Stimulated activated CD8-positive, alpha-beta memory T cell treated with anti-CD3 and anti-CD28 coated beads, Interleukin-7, amount 100 ng/mL, for 24 hours (primary cell): Measurements from ENCODE around the gene ATP6V0C.

ENCODE experiments used
- DNase-seq: peaks from one replicate; pipeline ENCODE4 v3.0.0-alpha.2; 2020; ENCODE audit warnings: low read depth

Gene ATP6V0C

GRCh38 chr16:2513405-2514332, at the start of gene ATP6V0C:
ATP6V0C (plus strand) TSS chr16:2513952; CDS start chr16:2514104, 152 bp downstream.
- peak; percentile 81 for DNase-seq

DNA sequence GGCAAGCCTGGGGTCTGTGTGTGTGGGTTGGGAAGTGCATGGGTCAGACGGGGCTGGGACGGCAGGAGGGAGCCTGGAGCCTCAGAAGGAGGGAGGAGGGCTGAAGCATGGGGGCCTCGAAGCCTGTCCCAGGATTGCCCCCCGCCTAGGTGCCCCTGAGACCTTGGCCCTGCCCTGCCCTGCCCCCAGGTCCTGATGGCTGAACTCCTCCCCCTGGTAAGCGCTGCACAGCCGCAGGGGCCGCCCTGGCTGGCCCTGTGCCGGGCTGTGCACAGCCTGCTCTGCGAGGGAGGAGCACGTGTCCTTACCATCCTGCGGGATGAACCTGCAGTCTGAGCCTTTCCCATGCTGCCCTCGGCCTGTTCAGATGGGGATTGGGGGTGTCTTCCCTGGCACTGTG, 49.4 kb upstream of the ATP6V0C start:
- no peak for DNase-seq

- DNase-seq, result no peak
Observed at GRCh38 chr16:2465653-2466415, 47.9 kb upstream of the ATP6V0C start.

DNA sequence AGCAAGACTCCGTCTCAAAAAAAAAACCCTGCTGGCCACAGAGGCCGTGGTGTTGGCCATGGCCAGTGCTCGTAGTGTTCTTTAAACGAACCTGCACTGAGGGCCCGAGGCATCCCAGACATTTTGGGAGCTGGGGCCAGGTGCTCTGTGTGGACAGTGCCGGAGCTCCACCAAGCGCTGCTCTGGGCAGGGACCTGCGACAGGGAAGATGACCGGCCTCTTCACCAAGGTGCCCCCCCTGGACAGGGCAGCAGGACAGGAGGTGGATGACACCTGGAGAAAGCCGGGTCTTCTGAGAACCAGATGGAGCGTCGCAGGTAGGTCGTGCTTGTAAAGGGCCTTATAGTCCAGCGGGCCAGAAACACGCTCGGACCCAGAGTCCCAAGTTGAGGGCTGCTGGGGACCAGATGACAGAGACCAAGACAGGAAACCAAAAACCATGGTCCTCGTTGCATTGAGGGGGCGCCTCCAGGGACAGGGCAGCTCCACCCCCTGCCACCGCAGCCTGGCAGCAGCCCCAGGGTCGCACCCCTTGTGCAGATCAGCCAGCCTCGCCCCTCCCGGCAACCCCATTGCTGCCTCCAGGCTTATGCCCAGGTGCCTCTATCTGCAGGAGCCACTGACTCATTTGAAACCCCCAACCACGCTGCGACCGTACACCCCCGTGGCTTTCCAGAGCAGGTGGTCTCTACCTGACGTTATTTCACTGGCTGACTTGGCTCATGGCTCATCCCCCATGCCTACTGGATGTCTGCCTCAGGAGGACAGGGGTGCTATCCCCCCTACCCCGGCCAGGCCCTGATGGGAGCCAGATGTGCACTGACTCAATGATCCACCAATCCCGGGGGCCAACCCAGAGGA, 46.9 kb upstream of the ATP6V0C start:
- DNase-seq, result no peak

GRCh38 chr16:2467528-2468232, 46.1 kb upstream of the ATP6V0C start:
- DNase-seq, result no peak

DNA sequence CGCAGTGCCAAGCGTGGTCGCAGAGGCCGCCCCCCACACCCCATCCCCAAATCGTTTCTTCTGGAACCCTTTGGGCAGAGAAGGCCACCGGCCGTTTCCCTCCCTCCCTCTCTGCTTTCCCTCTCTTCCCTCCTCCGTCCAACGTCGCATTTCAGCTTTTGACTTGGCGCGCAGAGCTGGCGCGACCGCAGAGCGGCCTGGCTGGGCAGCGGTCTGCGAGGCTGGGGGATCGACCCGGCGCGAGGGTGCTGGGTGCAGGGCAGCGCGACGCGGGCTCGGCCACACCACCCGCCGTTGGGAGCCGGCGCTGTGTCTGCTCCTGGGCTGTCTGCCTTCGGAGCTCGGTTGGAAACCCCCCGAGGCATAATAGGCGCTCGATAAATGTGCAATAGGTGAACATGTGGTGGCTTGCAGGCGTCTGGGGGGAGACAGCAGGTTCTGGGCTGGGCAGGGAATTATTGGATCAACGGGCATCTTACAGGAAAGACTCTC, 45.5 kb upstream of the ATP6V0C start:
- DNase-seq, result no peak

- no peak for DNase-seq
Observed at GRCh38 chr16:2468725-2469398, 44.9 kb upstream of the ATP6V0C start.

DNA sequence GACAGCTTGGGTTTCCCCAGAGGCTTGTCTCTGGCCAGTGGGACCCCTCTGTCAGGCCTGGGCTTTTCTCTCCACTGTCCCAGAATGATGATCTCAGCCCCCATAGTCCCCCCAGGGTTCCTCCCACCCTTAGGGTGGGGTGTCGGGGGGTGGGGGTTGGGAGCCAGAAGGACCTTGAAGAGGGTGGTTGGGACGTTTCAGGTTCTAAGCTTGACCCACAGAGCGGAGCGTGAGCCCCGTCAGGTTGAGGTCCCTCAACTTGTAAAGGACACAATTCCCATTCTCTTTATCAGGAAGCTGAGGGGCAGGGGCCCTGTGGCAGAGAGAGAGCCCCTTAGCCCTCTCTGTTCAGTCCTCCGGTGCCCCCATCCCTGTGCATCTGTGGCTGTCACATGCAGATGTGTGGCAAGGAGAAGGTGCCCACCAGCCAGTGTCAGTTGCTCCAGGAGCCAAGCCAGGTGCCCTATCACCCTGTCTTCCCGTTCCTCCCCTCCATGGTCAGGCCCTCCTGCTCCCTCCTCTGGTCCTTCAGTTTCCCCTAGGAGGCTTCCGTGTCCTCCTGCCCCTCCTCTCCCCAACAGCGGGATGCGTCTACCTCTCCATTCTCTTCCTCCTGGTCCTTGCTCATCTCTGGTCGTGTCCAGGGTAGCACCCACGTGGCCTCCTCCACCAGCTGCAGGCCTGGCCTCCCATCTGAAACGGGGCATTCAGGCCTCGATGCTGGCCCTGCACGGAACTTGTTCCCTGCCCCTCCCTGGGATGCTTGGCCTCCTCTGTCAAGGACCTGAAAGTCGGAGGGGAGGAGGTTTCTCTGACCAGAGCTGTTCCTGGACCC, 44.1 kb upstream of the ATP6V0C start:
- DNase-seq, result no peak

GRCh38 chr16:2470234-2470601, 43.5 kb upstream of the ATP6V0C start:
- no peak for DNase-seq

- no peak for DNase-seq
Observed at GRCh38 chr16:2470603-2471015, 43.1 kb upstream of the ATP6V0C start.

DNA sequence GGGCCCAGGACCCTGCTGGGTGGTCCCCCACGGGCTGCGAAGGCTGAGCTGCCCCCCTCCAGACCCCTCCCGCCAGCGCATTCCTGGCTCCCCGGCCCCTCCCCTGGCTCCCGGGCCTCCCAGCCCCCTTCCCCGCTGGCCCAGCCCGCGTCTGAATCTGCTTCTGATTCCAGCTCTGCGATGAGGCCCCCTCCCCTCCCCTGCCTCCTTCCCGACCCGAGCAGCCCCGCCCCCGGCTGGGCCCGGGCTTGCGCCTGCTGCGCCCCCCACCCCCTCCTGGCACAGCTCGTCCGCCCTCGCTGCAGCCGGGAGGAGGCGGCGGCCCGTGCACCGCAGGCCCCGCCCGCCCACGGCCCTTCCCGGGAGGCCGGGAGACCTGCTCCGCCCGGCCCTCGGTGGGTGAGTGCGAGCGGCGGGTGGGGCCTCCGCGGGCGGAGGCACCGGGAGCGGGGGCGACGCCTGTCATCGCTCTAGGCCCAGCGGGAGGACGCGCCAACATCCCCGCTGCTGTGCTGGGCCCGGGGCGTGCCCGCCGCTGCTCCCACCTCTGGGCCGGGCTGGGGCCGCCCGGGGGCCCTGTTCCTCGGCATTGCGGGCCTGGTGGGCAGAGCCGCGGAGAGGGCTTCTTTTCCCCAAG, 42.6 kb upstream of the ATP6V0C start, which contains the start of gene NTN3:
NTN3 (plus strand) TSS at position 282 of the 637 bp plus-strand sequence. CDS start 405 bp downstream, outside the sequence.
- DNase-seq, result no peak

- no peak for DNase-seq
Observed at GRCh38 chr16:2471653-2472487, 41.9 kb upstream of the ATP6V0C start.

- no peak for DNase-seq
Observed at GRCh38 chr16:2472488-2472864, 41.3 kb upstream of the ATP6V0C start.

DNA sequence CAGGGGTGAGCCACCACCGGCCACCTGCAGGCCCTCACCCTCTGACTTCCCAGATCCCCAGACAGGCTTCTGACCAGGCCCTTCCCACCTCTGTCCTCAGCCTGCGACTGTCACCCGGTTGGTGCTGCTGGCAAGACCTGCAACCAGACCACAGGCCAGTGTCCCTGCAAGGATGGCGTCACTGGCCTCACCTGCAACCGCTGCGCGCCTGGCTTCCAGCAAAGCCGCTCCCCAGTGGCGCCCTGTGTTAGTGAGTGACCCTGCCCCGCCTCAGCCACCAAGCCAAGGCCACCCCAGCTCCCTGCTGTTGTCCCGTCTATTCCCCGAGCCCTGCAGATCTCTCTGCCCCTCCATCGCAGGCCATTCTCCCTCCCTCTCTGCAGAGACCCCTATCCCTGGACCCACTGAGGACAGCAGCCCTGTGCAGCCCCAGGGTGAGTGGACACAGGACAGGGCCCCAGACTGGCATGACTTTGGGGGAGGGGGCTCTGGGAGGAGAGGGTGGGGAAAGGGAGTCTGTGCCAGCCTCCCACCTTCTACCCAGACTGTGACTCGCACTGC, 40.8 kb upstream of the ATP6V0C start:
- DNase-seq, result no peak

DNA sequence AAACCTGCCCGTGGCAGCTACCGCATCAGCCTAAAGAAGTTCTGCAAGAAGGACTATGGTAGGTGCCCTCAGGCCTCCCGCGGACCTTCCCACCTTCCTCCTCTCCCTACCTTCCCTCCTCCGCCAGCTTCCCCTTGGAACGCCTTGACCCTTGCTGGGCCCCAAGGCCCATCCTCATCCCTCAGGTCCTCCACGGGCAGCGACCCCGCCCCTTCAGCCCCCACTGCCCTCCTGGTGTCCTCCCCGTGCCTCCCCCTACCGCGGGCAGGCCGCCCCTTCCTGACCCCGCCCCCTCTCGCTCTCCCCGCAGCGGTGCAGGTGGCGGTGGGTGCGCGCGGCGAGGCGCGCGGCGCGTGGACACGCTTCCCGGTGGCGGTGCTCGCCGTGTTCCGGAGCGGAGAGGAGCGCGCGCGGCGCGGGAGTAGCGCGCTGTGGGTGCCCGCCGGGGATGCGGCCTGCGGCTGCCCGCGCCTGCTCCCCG, 40.3 kb upstream of the ATP6V0C start:
- DNase-seq, result no peak

- no peak for DNase-seq
Observed at GRCh38 chr16:2473999-2474876, 39.5 kb upstream of the ATP6V0C start.
